T-helper 2 cell treated with Interferon-gamma antibody and Interleukin-4, amounts not matched to agents 100 ng/mL and 5 ng/mL, for 36 hours (primary cell): Measurements from ENCODE around the gene RAPGEF1. TPM values are rescaled to one million over a fixed set of nuclear protein-coding genes. Genes with fewer than 3 reads are reported as not detected.

Source experiments
- intact Hi-C: fragments of 100-400 bp; cut with micrococcal nuclease; formaldehyde crosslinking; loops from one replicate; pipeline ENCODE4 v1.15.1; 2023
- total RNA-seq: library from RNA; stranded (reverse); gene quantifications from 2 replicates; pipeline ENCODE4 v1.2.3, GENCODE V29; 2022

Gene RAPGEF1
- total RNA-seq, 1 donor from 2014 or later = 131 TPM

DNA sequence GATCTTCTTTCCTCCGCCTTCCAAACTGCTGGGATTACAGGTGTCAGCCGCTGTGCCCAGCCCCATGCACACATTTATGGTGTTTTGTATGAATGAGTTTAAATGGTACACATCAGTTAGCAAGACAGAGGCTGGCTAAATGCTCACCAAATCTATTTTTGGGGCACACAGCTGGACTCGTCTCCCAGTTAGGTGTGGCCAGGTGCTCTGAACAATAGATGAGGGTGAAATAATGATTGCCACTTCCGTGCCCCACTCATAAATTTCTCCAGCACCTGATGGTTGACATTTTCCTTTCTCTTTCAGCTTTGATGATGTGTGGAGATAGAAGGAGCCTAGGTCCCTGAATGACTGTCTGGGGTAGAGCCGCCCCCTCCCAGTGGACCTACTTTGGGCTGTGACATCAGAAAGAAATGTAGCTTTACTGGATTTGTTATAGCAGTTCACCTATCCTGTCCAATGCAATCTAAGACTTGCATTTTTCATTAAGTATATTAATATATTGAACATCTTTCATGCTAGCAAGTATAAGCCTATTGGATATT lies 8.6 kb upstream of the RAPGEF1 start:
- intact Hi-C loops = no loop called here

DNA sequence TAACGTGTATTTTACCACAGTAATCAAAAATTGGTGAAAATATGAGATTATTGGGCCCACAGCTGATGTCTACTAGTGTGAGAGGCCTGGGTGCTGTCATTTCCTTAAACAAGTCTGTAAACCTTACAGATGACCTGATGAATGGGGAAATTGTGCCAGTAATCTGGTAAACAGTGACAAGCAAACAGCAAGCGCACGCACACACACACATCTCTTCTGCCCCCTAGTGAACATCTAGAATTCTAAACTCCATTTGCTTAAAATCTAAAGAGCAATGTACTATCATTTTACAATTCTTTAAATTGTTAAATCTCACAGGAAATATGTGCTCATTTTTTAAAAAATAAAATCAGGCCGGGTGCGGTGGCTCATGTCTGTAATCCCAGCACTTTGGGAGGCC lies 7.5 kb upstream of the RAPGEF1 start:
- intact Hi-C loops = loop anchor here (1.0 to 2.0 kb wide), 3 partner anchors 156 to 397 kb away; no protein-coding TSS in a partner anchor

DNA sequence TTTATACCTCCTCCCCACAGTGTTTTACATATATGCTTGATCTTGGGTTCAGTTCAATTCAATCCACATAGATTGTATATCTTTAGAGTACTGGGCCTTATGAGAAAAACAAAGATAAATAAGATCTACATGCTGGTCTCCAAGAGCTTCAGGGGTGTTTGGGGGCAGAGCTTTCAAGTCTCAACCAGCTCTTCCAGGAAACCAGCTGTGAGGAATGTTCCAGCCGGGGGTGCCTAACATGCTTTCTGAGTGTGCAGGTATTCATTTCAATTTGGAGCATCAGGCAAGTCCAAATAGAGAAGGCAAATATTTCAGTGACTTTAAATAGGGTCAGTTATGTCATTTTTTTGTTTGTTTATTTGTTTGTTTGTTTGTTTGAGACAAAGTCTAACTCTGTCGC lies 5.7 kb upstream of the RAPGEF1 start:
- intact Hi-C loops = loop anchor here (2.0 kb wide), 1 partner anchor 395 kb away; no protein-coding TSS in a partner anchor

- intact Hi-C loops = no loop called here
These were observed 4.9 kb upstream of the RAPGEF1 start for GRCh38 chr9:131744720-131745201.

DNA sequence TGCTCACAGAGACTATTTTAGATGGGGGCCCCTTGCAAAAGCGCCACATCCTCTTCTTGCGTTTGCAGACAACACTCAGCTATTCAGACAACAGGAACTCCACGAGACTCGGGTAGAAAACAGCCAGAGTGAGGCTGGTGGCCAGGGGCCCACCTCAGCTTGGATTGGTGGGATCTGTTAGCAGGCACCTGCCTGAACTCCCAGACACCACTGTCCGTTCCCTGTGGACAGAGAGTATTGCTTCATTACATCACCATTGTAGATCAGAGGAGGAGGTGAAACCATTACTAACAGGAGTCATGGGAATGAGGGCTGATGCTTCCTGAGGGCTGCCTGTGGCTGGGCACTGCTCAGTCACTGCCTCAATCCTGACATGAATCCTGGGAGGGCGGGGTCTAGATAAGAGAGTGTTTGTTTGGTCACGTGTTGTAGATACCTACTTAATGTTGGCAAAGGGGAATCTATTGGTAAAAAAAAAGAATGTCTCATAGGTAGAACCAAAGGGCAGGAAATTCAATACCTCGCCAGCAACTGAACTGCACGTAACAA lies 4.4 kb upstream of the RAPGEF1 start:
- intact Hi-C loops = no loop called here

GRCh38 chr9:131743501-131743900 lies 3.6 kb upstream of the RAPGEF1 start:
- intact Hi-C loops = no loop called here

- intact Hi-C loops = no loop called here
These were observed 3.2 kb upstream of the RAPGEF1 start for GRCh38 chr9:131743096-131743495.

GRCh38 chr9:131740898-131741297 lies 1.0 kb upstream of the RAPGEF1 start:
- intact Hi-C loops = loop anchor here (1.0 kb wide), 1 partner anchor 150 kb away; no protein-coding TSS in a partner anchor

DNA sequence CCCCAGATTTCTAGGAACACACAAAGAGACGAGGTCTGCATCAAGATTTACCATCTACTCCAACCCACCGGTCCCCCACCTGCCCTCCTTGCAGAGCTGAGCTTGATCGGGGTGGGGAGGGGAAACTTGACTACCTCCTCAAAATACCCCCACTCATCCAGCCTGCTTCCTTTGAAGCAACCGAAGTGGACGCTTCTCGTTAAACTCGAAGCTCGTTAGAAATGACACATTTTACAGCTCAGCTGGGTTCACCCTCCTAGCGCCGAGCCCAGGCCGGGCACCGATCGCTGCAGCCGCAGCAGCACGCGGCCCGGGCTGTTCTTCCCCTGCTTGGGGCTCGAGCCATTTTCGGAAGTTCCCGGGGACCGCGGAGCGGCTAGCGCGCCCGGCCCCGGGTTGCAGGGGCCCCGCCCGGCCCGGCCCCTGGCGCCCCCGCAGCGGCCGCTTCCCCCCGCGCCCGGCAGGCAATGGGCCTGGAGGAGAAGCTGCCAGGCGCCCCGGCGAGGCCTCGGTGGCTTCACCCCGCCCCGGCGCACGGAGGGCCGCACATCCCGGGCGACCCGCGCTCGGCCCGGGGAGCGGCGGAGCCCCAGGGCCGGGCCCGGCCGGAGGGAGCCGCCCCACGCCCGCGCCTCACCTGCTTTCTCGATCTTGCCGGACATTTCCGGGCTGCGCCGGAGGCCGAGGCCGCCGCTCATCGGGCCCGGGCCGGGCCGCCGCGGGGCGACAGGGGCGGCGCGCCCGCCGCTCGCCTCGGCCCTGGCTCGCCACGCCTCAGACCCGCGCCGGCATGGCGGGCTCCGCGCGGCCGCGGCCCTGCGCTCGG lies 530 bp downstream of the RAPGEF1 start:
- intact Hi-C loops = loop anchor here (1.0 to 10.0 kb wide), 2 partner anchors 8 to 465 kb away; partner anchors contain the start of gene FAM78A

GRCh38 chr9:131738293-131739132 lies 1.4 kb downstream of the RAPGEF1 start:
- intact Hi-C loops = loop anchor here (1.0 to 10.0 kb wide), 2 partner anchors 7 to 464 kb away; partner anchors contain the start of gene FAM78A

DNA sequence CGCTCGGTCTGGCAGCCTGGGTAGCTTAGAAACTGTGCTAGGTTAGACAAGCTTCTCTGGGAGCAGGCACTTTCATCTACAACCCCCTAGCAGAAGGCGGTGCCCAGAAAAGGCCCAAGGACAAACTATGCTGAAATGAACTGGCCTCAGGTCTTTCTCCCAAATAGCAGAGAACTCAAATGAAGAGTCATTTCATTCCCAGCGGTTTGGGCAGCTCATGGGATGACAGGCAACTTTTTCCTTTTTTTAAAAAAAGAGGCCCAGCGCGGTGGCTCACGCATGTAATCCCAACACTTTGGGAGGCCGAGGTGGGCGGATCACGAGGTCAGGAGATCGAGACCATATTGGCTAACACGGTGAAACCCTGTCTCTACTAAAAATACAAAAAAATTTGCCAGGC lies 2.5 kb downstream of the RAPGEF1 start:
- intact Hi-C loops = loop anchor here (10.0 kb wide), 1 partner anchor 463 kb away; the partner anchor contains the start of gene FAM78A

GRCh38 chr9:131736431-131736830 lies 3.4 kb downstream of the RAPGEF1 start:
- intact Hi-C loops = loop anchor here (10.0 kb wide), 1 partner anchor 462 kb away; the partner anchor contains the start of gene FAM78A

GRCh38 chr9:131735238-131736128 lies 4.4 kb downstream of the RAPGEF1 start:
- intact Hi-C loops = loop anchor here (10.0 kb wide), 1 partner anchor 461 kb away; the partner anchor contains the start of gene FAM78A

GRCh38 chr9:131734781-131735180 lies 5.1 kb downstream of the RAPGEF1 start:
- intact Hi-C loops = loop anchor here (5.0 to 10.0 kb wide), 2 partner anchors 337 to 460 kb away; partner anchors contain the start of gene FAM78A

GRCh38 chr9:131734165-131734610 lies 5.7 kb downstream of the RAPGEF1 start:
- intact Hi-C loops = loop anchor here (5.0 to 10.0 kb wide), 2 partner anchors 337 to 459 kb away; partner anchors contain the start of gene FAM78A

DNA sequence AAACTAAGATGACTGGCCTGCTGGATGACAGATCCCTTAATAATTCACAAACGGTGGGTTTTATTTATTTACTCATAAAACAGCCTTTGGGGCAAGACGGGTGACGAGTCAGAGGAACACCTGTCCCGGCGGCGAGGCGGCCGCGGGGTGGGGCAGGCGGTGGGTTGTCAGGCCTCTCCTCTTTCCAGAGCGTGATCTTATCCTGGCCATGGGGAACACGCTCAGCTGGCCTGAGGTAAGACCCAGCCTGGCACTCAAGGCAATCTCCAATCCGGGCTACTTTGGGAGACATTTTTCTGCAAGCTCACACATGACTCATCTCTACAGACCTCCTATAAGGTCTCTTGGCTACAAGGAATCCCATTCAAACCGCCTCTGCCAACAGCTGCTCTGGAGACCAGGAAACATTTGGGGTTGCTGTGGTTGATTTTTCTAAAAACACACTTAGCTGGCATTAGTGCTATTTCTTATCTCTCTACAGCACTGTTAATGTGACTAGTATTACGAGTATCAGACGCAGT lies 6.3 kb downstream of the RAPGEF1 start:
- intact Hi-C loops = loop anchor here (2.0 to 10.0 kb wide), 4 partner anchors 23 to 459 kb away; partner anchors contain the start of gene FAM78A

DNA sequence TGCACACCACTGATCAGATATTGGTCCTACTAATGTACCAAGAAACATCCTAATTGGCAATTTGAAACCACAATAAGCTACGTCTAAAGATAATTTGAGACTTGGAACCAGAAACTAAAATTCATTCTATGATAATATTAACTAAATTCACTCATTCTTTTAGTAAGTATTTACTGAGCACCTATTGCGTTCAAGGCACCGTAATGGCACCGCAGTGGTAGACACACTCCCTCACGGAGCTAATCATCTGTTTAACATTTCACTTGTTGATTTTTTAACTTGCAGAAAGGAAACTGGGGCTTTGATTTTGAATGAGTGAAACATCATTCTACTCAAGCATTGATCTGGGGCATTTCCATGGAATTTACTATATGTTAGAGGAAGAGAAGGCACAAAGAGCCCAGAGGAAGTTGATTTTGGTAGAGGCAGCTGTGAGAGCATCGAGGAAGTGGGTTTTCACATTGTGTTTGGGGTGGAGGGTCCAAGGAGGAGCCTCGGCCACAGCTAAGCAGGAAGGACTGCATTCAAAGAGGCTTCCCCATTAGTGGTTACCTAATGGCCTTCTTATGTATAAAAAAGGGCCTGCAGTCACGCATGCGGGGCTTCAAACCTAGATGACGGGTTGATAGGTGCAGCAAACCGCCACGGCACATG lies 7.1 kb downstream of the RAPGEF1 start:
- intact Hi-C loops = loop anchor here (2.0 to 10.0 kb wide), 4 partner anchors 22 to 458 kb away; partner anchors contain the start of gene FAM78A

GRCh38 chr9:131732061-131732526 lies 7.8 kb downstream of the RAPGEF1 start:
- intact Hi-C loops = loop anchor here (2.0 to 10.0 kb wide), 4 partner anchors 21 to 457 kb away; partner anchors contain the start of gene FAM78A
